ENCODE results near the gene DAB1.

- TF ChIP-seq CTCF (conservative IDR thresholded peaks at IDR 0.05 in 1 of 2, IDR thresholded peaks at IDR 0.05 in 1 of 2; ENCODE audit: extremely low read depth in 1 of 2, insufficient read depth in 1 of 2, low read depth in 1 of 2, low read length in 2 of 2) (peak; percentile 29 to 31), EZH2 (IDR thresholded peaks at IDR 0.05; ENCODE audit: borderline replicate concordance, low read length) (no peak)
Observed at GRCh38 chr1:57079454-57080157, 344.3 kb downstream of the DAB1 start.
